Rectal smooth muscle tissue (tissue), 1 donor: ENCODE data around the gene CEP128.

Experiments
- H3K27ac ChIP-seq: one replicate; pipeline ENCODE4 v1.7.0; 2013; ENCODE audit warnings: low read depth, low read length, inconsistent platforms
- H3K27me3 ChIP-seq: one replicate; pipeline ENCODE4 v1.7.0; 2013; ENCODE audit warnings: low read length; ENCODE audit not compliant: control insufficient read depth, insufficient read depth
- H3K36me3 ChIP-seq: one replicate; pipeline ENCODE4 v1.7.0; 2013; ENCODE audit warnings: low read length; ENCODE audit not compliant: control insufficient read depth, insufficient read depth
- H3K4me1 ChIP-seq: one replicate; pipeline ENCODE4 v1.7.0; 2013; ENCODE audit warnings: low read length; ENCODE audit not compliant: control insufficient read depth, insufficient read depth
- H3K4me3 ChIP-seq: one replicate; pipeline ENCODE4 v1.7.0; 2013; ENCODE audit warnings: low read length
- H3K9ac ChIP-seq: one replicate; pipeline ENCODE4 v1.7.0; 2013; ENCODE audit warnings: low read length

The CEP128 gene

DNA sequence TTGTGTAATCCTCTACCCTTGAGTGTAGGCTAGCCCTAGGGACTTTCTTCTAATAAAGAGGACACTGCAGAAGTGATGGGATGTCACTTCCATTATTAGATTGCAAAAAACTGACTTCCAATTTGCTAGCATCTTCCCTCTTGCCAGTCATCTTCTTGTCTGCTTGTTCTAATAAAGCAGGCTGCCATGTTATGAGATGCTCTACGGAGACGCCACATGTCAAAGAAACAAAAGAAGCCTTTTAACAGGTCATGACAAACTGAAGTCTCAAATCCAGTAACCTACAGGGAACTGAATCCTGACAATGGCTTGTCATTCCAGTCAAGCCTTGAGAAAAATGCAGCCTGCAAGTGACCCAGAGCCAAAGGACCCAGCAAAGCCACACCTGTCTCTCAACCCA lies 76.0 kb downstream of the CEP128 start:
- H3K4me3 ChIP-seq, result no peak overlapping the region
- no peaks in the 10 kb centered on the region for H3K4me1 ChIP-seq
- no peaks in the 10 kb centered on the region for H3K27me3 ChIP-seq
- H3K27ac ChIP-seq, result no peak overlapping the region
- H3K9ac ChIP-seq, result no peak overlapping the region
- H3K36me3 ChIP-seq, result no peaks in the 10 kb centered on the region

DNA sequence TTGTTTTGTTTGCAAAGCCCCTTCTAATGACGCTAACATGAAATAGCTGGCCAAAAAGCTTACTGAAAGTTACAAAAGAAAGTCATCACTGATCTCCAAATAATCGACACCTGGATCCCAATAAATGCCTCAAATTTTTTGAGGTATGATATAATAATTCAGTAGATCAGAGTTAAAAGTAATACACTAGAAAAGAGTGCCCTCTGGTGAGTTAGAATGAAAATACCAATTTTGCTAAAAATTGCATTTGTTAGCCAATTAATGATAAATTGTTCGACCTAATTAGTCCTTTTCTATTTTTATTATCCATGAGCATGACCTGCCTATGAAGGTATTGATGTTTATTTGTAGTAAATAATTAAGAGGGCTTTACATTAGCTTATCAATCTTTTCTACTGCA lies 78.6 kb downstream of the CEP128 start:
- Histone ChIP-seq H3K9ac (no peak overlapping the region), H3K27ac (no peak overlapping the region), H3K36me3 (no peaks in the 10 kb centered on the region)

DNA sequence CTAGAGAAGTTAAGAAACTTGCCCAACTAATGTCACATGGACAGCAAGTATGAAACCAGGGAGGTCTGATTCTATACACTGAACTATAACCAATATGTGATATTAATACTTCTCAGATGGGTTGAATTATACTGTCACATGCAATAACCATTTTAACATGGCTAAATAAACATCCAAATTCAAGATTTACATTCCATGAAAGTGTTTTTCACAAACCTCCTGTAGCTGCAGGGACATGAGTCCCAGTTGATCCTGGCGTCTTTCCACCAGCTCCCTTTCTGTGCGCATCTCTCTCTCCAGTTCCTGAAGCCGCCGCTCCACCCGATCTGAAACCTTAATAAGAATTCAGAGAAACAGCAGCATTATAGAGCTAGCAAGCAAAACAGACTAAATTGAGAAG lies 79.0 kb downstream of the CEP128 start:
- H3K4me1 ChIP-seq, result no peaks in the 10 kb centered on the region
- no peak overlapping the region for H3K4me3 ChIP-seq
- H3K27ac ChIP-seq, result no peak overlapping the region
- H3K27me3 ChIP-seq, result no peaks in the 10 kb centered on the region
- no peaks in the 10 kb centered on the region for H3K36me3 ChIP-seq
- H3K9ac ChIP-seq, result no peak overlapping the region

More for the DNA sequence above, 78.6 kb downstream of the CEP128 start:
- Histone ChIP-seq H3K27me3 (no peaks in the 10 kb centered on the region), H3K4me1 (no peaks in the 10 kb centered on the region), H3K4me3 (no peak overlapping the region)

DNA sequence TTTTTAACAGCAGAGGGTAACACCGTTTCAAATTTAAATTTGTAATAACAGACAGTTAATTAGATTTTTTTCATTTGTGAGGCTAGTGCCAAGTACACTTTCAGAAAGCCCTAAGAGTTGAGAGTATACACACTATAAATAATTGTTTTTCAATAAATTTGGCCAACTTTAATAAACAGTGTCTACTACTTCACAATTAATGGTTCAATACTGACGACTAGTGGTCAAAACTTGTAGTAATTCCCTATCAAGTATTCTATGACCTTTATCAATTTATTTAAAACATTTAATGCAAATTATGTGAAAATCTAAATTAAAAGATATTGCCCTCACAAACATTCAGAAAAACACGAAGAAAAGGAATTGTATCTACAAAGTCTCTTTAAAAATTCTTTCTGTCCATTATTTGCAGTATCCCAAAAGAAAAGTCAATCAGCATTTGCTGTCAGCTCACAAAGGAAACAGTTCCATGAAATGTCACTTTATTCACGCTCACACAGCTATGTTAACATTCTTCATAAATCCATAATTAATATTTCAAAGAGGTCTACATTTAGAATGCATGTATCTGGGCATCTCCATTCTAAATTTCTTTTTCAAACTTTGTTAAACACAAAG lies 91.2 kb downstream of the CEP128 start:
- Histone ChIP-seq H3K4me1 (no peaks in the 10 kb centered on the region), H3K36me3 (no peaks in the 10 kb centered on the region), H3K4me3 (no peak overlapping the region), H3K27ac (no peak overlapping the region), H3K27me3 (no peaks in the 10 kb centered on the region), H3K9ac (no peak overlapping the region)

DNA sequence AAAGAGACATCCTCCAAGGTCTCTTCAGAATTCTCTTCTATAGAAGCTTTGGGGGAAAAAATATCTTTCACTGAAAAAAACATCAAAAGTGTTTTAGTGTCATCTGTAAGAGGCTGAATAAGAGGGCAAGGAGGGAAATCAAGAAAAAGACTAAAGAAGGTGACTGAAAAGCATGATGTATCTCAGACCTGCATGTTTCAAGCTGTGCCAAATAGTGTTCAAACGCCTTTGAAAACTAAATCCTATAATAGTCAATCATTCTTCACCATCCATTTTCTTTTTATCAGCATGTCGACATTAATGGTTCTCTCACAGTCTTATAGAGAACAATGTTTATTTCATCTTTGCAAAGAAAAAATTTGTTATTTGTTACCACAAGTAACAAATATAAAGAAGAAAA lies 94.5 kb downstream of the CEP128 start:
- H3K9ac ChIP-seq, result no peak overlapping the region
- no peaks in the 10 kb centered on the region for H3K4me1 ChIP-seq
- H3K4me3 ChIP-seq, result no peak overlapping the region
- H3K27me3 ChIP-seq, result no peaks in the 10 kb centered on the region
- no peak overlapping the region for H3K27ac ChIP-seq
- H3K36me3 ChIP-seq, result no peaks in the 10 kb centered on the region

DNA sequence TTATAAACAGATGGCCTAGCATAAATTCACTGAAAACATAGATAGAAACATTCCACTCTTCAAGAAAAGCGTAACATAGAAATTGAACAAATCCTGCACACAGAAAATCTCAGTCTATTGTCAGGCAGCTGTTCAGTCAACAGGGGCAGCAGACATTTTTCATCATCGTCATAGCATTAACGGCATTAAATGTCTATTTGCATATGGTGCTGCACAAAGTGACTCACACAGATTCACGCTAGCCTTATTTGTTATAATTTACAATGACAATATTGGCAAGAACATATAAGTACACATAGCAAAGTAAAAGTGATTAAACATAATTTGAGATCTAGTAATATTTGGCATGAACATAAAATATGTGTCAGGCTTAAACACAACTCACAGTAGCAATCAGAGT lies 95.7 kb downstream of the CEP128 start:
- Histone ChIP-seq H3K27me3 (no peaks in the 10 kb centered on the region), H3K4me3 (no peak overlapping the region), H3K9ac (no peak overlapping the region), H3K36me3 (no peaks in the 10 kb centered on the region), H3K27ac (no peak overlapping the region), H3K4me1 (no peaks in the 10 kb centered on the region)

DNA sequence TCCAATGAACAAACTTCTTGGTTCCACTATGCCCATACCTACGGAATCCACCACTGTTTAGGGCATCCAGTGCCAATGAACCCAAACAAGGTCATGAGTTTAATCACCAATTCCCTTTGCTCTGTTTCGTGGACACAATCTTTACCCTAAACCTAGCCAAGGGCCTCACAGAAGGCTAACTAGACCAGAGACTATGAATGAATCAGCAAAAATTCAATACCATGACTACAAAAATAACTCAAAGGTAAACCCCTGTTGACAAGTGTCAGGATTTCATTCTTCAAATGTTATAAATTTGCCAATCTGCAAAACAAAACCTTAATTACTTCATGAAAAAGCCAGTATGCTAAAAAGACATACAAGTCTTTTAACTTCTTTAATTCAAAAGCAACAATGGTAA lies 96.7 kb downstream of the CEP128 start:
- Histone ChIP-seq H3K4me1 (no peaks in the 10 kb centered on the region), H3K27ac (no peak overlapping the region), H3K27me3 (no peaks in the 10 kb centered on the region), H3K9ac (no peak overlapping the region), H3K36me3 (no peaks in the 10 kb centered on the region), H3K4me3 (no peak overlapping the region)

DNA sequence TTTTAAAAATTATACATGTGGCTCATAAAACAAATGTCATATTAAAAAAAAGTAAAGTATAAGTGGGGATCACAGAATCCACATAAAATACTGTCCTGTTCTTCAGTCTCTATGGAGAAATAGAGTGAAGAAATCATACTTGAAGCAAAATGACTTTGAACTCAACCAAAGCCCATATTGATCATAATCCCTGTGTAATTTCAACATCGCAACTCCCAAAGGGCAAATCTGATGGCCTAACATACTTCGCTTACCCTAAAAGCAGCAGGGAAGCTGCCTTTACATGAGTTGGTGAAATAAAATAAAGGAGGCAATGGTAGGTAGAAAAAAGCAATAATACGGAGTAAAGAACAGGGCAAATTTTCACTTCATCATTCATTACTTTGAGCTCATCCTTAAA lies 101.8 kb downstream of the CEP128 start:
- Histone ChIP-seq H3K4me3 (no peak overlapping the region), H3K36me3 (no peaks in the 10 kb centered on the region), H3K27ac (no peak overlapping the region), H3K4me1 (no peaks in the 10 kb centered on the region), H3K27me3 (no peaks in the 10 kb centered on the region), H3K9ac (no peak overlapping the region)

DNA sequence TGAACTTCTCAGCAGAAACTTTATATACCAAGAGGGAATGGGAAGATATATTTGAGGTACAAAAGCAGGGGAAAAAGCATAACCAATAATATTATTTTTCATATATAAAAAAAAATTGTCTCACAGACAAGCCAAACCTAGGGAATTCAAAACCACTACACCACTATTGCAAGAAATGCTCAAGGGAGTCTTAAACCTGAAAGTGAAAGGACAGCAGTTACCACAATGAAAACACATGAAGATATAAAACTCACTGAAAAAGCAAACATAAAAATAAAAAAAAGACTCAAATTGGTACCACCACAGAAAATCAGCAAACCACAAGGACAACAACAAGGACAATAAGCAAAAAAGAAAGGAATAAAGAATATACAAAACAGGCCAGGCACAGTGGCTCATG lies 131.9 kb downstream of the CEP128 start:
- Histone ChIP-seq H3K27ac (no peak overlapping the region), H3K9ac (no peak overlapping the region), H3K27me3 (no peaks in the 10 kb centered on the region), H3K4me3 (no peak overlapping the region), H3K4me1 (no peaks in the 10 kb centered on the region), H3K36me3 (no peaks in the 10 kb centered on the region)

DNA sequence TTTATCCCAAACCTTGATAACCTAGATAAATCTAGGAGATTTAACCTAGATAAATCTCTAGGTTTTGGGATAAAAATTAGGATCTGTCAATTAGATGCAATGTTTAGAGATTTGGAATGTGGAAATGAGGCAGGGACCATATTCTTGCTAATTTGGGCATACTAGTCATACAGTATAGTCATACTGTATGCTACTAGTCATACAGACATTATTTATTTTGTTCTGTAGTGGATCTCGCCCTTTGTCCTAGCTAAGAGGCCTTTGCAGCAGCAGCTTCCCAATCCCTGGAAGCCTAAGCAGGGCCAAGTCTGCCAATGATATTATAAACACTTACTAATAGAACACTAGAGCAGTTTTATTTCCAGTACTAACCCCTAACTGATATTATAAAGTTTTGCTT lies 136.4 kb downstream of the CEP128 start:
- Histone ChIP-seq H3K4me3 (no peak overlapping the region), H3K9ac (no peak overlapping the region), H3K4me1 (no peaks in the 10 kb centered on the region), H3K27me3 (no peaks in the 10 kb centered on the region), H3K36me3 (no peaks in the 10 kb centered on the region), H3K27ac (no peak overlapping the region)

DNA sequence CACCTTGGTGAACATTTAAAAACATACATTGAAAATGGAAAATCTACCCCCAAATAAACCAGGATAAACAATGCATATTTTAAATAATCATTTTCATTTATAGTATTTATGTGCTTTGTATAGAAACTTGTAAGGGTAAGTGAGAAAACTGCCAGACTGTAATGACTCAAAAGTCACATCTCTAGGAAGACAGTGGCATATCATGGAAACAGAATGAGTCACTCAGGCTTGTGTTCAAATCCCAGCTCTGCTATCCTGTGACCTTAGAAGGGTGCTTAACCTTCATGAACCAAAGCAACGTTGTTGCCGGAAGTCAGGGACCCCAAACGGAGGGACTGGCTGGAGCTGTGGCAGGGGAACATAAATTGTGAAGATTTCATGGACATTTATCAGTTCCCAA lies 142.7 kb downstream of the CEP128 start:
- Histone ChIP-seq H3K36me3 (no peaks in the 10 kb centered on the region), H3K4me1 (no peaks in the 10 kb centered on the region), H3K9ac (no peak overlapping the region), H3K27ac (no peak overlapping the region), H3K4me3 (no peak overlapping the region), H3K27me3 (no peaks in the 10 kb centered on the region)

DNA sequence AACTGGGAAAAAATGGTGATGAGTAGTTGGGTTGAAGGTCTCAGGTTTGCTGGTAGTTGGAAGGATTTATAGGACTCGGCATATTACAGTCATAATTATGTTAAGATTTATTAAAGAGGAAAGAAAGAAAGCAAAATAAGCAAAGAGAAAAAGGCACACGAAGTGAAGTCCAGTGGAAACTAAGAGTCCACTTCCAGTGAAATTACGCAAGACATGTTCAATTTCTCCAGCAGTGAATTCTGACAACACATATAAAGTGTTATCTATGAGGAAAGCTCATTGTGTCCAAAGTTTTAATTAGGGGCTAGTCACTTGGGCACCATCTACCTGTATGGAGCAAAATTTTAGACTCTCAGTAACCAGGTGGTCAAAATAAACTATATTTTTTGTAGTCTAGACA lies 143.3 kb downstream of the CEP128 start:
- H3K4me1 ChIP-seq, result no peaks in the 10 kb centered on the region
- H3K9ac ChIP-seq, result no peak overlapping the region
- H3K36me3 ChIP-seq, result no peaks in the 10 kb centered on the region
- H3K27me3 ChIP-seq, result no peaks in the 10 kb centered on the region
- no peak overlapping the region for H3K27ac ChIP-seq
- H3K4me3 ChIP-seq, result no peak overlapping the region

DNA sequence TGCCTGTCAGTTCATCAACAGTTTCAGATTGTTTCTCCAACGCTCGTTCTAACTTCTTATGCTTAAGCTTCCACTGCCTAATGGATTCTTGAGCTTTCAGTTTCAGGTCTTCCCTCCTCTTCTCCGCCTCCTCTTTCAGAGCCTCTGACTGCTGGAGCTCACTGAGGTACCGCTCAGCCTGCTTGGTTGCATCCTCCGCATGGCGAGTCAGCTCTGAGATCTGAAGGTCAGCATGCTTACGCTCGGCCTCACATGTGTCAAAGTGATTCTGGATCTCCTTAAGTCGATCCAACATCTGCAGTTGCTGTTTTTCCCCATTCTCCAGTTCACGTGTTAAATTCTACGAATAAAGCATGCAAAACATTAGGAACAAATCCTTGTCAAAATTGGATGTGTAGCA lies 148.8 kb downstream of the CEP128 start:
- H3K4me1 ChIP-seq, result no peaks in the 10 kb centered on the region
- no peak overlapping the region for H3K9ac ChIP-seq

More for the DNA sequence above, 148.8 kb downstream of the CEP128 start:
- H3K27ac ChIP-seq, result no peak overlapping the region
- H3K27me3 ChIP-seq, result no peaks in the 10 kb centered on the region
- H3K4me3 ChIP-seq, result no peak overlapping the region
- H3K36me3 ChIP-seq, result no peaks in the 10 kb centered on the region
